Choroid plexus epithelial cell (primary cell): Measurements from ENCODE around the gene ESR1.
A peak's percentile ranks its signal among the peaks of the same experiment; 100 is the strongest.

ENCODE experiments used
- DNase-seq: peaks from one replicate; pipeline ENCODE4 v3.0.0-alpha.2; 2010; ENCODE audit warnings: low read depth
- H3K4me3 ChIP-seq: 2 replicates; pipeline ENCODE4 v1.5.1; 2011; ENCODE audit warnings: low read depth, mild to moderate bottlenecking, control low read depth, low read length, moderate library complexity
- CTCF ChIP-seq: conservative IDR thresholded peaks from 2 replicates; pipeline ENCODE4 v1.5.1; 2011; ENCODE audit warnings: low read depth, mild to moderate bottlenecking, control low read depth, inconsistent platforms, low read length, moderate library complexity

The ESR1 gene

GRCh38 chr6:151807513-151808370, at the start of gene ESR1:
Gene ESR1 (plus strand): TSS chr6:151807682. CDS start chr6:151807913, 231 bp downstream.
- DNase-seq = peak; percentile 35
- peak within 1 kb of the TSS; percentile 32 for H3K4me3 ChIP-seq
- TF ChIP-seq CTCF = no peak

DNA sequence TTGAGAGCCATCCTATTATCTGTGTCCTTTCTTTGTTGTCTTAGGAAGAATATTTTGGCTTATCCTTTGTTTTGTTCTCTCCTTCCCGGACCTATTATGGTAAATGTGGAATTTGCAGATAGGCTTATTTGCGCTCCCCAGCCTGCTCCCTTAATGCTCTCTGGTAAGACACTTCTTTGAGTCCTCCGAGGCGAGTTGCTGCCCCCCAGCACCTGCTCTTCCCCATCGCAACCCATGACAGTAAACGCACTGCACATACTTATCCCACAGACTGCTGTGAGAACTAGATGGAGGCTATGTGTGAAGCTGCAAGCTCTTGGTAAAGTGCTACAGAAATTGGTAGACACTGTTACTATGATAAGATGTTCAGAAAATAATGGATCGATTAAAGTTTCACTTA, 47.0 kb upstream of the ESR1 start:
- no peak overlapping the region for H3K4me3 ChIP-seq
- no peak for DNase-seq
- no peak for TF ChIP-seq CTCF

DNA sequence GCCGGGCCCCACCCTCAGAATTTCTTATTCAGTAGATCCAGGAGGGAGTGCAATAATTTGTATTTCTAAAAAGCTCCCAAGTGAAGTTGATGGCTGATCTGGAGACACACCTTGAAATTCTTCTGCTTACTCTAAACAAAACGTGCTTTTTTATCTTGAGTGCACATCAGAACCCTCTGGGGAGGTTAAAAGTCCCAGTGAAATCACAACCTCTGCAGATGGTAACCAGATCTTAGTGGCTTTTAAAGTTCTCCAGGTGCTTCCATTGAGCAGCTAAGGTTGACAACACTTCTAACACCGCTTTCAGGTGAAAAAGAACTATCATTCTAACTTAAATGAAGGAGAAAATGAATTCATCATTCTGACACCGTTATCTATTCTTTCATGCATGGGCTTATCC, 45.6 kb upstream of the ESR1 start:
- TF ChIP-seq CTCF = no peak
- no peak for DNase-seq
- no peak overlapping the region for H3K4me3 ChIP-seq

- no peak for TF ChIP-seq CTCF
- DNase-seq = no peak
- no peak overlapping the region for H3K4me3 ChIP-seq
Measured at GRCh38 chr6:151762817-151763216, 44.7 kb upstream of the ESR1 start.

GRCh38 chr6:151763303-151763702, 44.2 kb upstream of the ESR1 start:
- H3K4me3 ChIP-seq = peak overlapping the region; percentile 52
- peak; percentile 70 for DNase-seq
- peak; percentile 58 for TF ChIP-seq CTCF

- H3K4me3 ChIP-seq = peak overlapping the region; percentile 52
- DNase-seq = peak; percentile 91
- peak; percentile 91 for TF ChIP-seq CTCF
Measured at GRCh38 chr6:151763938-151764680, 43.4 kb upstream of the ESR1 start.
